SK-N-SH (cell line): Measurements from ENCODE around the gene NSRP1. TPM values are rescaled to one million over a fixed set of nuclear protein-coding genes. Genes with fewer than 3 reads are reported as not detected.

Experiments used
- CTCF ChIA-PET: fragments of 300-600, 350-600 bp; formaldehyde crosslinking; extraction: SDS; loops from one replicate; lab custom pipeline; 2021; lab: Yijun Ruan, JAX
- POLR2A ChIA-PET: fragments of 350-600 bp; sonication (Branson Sonifier 250); formaldehyde crosslinking; extraction: SDS; loops from one replicate; lab custom pipeline; 2020; ENCODE audit warnings: antibody characterized with exemption, inconsistent platforms; lab: Yijun Ruan, JAX
- DNase-seq: peaks from one replicate; pipeline ENCODE4 v3.0.0; 2012
- H2AFZ ChIP-seq: fragments of 200-600 bp; sonication (generic); 2 replicates; pipeline ENCODE4 v1.8.1; 2016; ENCODE audit warnings: antibody characterized with exemption, mild to moderate bottlenecking, low read depth
- H3F3A ChIP-seq: fragments of 200-600 bp; sonication (generic); replicated peaks from 2 replicates; pipeline ENCODE3; 2016; ENCODE audit warnings: antibody characterized with exemption, mild to moderate bottlenecking; ENCODE audit not compliant: insufficient read depth
- H3K27ac ChIP-seq, 2 experiments: fragments of 200-500 bp in 1 of 2; fragments of 200-600 bp in 1 of 2; sonication (Bioruptor generic) in 1 of 2; sonication (generic), shearing (Covaris generic) in 1 of 2; 2 replicates each; pipeline versions ENCODE4 v1.5.1 to v1.6.1; 2014 to 2016; ENCODE audit warnings: low read depth in 2 of 2, inconsistent platforms in 1 of 2, low read length in 1 of 2, mild to moderate bottlenecking in 1 of 2, mixed read lengths in 1 of 2
- H3K27me3 ChIP-seq: fragments of 200-600 bp; sonication (generic), shearing (Covaris generic); 2 replicates; pipeline ENCODE4 v1.6.1; 2016; ENCODE audit warnings: mixed run types; ENCODE audit not compliant: insufficient read depth
- H3K36me3 ChIP-seq, 2 experiments: fragments of 200-500 bp in 1 of 2; fragments of 200-600 bp in 1 of 2; sonication (Bioruptor generic) in 1 of 2; sonication (generic) in 1 of 2; replicated peaks in 1 of 2; 2 replicates each; pipeline versions ENCODE3 to v1.5.1; 2014 to 2016; ENCODE audit warnings: low read length in 1 of 2, mild to moderate bottlenecking in 1 of 2; ENCODE audit not compliant: insufficient read depth in 2 of 2, control insufficient read depth in 1 of 2
- H3K4me1 ChIP-seq, 2 experiments: fragments of 200-500 bp in 1 of 2; fragments of 200-600 bp in 1 of 2; sonication (Bioruptor generic) in 1 of 2; sonication (generic), shearing (Covaris generic) in 1 of 2; 2 replicates each; pipeline versions ENCODE4 v1.5.1 to v1.6.1; 2014 to 2016; ENCODE audit warnings: low read depth in 1 of 2, low read length in 1 of 2, mixed run types in 1 of 2; ENCODE audit not compliant: insufficient read depth in 2 of 2, control insufficient read depth in 1 of 2
- H3K4me2 ChIP-seq: fragments of 200-600 bp; sonication (generic), shearing (Covaris generic); 2 replicates; pipeline ENCODE4 v1.6.1; 2017; ENCODE audit warnings: mixed run types
- H3K4me3 ChIP-seq, 2 experiments: fragments of 200-500 bp in 1 of 2; fragments of 200-600 bp in 1 of 2; sonication (Bioruptor generic) in 1 of 2; sonication (generic), shearing (Covaris generic) in 1 of 2; 2 replicates each; pipeline versions ENCODE4 v1.5.1 to v1.8.1; 2014 to 2016; ENCODE audit warnings: low read depth in 2 of 2, inconsistent platforms in 1 of 2, low read length in 1 of 2, mild to moderate bottlenecking in 1 of 2, mixed read lengths in 1 of 2, moderate library complexity in 1 of 2
- H3K79me2 ChIP-seq: fragments of 200-600 bp; sonication (generic); 2 replicates; pipeline ENCODE4 v1.8.1; 2017; ENCODE audit warnings: mild to moderate bottlenecking; ENCODE audit not compliant: insufficient read depth
- H3K9ac ChIP-seq: fragments of 200-600 bp; sonication (generic); 2 replicates; pipeline ENCODE4 v1.6.1; 2017; ENCODE audit warnings: mixed run types
- H3K9me2 ChIP-seq: fragments of 200-600 bp; sonication (generic); 2 replicates; pipeline ENCODE4 v1.6.1; 2017; ENCODE audit warnings: mixed run types
- H3K9me3 ChIP-seq: fragments of 200-600 bp; sonication (generic); 2 replicates; pipeline ENCODE4 v1.6.1; 2017; ENCODE audit warnings: mixed run types, mild to moderate bottlenecking, moderate library complexity
- H4K20me1 ChIP-seq: fragments of 200-600 bp; sonication (generic); 2 replicates; pipeline ENCODE4 v1.6.1; 2017; ENCODE audit warnings: mild to moderate bottlenecking, mixed run types; ENCODE audit not compliant: insufficient read depth
- FOXJ3 ChIP-seq: sonication (generic); formaldehyde crosslinking; IDR thresholded peaks from 2 replicates; pipeline ENCODE4 v1.5.1; 2020; ENCODE audit warnings: mild to moderate bottlenecking, missing genetic modification reagents
- GABPA ChIP-seq: IDR thresholded peaks from 2 replicates; pipeline ENCODE4 v1.4.0; 2012; ENCODE audit warnings: low read depth, mild to moderate bottlenecking
- IRF3 ChIP-seq: fragments of 150-350 bp; IDR thresholded peaks from 2 replicates; pipeline ENCODE4 v1.6.1; 2016; ENCODE audit warnings: mild to moderate bottlenecking, low read depth, low read length
- NFIC ChIP-seq: IDR thresholded peaks from 2 replicates; pipeline ENCODE4 v1.4.0; 2012; ENCODE audit warnings: borderline replicate concordance
- NRF1 ChIP-seq: IDR thresholded peaks from 2 replicates; pipeline ENCODE4 v1.6.1; 2012; ENCODE audit warnings: low read depth, mild to moderate bottlenecking, low read length
- PBX3 ChIP-seq: IDR thresholded peaks from 2 replicates; pipeline ENCODE4; 2012
- REST ChIP-seq: IDR thresholded peaks from 2 replicates; pipeline ENCODE4 v1.6.1; 2012; ENCODE audit warnings: mild to moderate bottlenecking, low read depth, low read length, moderate library complexity
- RFX5 ChIP-seq: IDR thresholded peaks from 2 replicates; pipeline ENCODE4 v1.6.1; 2012; ENCODE audit warnings: mild to moderate bottlenecking, improper control_type of control experiment, low read length
- SIN3A ChIP-seq: IDR thresholded peaks from 2 replicates; pipeline ENCODE4 v1.6.1; 2012; ENCODE audit warnings: low read depth, mild to moderate bottlenecking, low read length, moderate library complexity, borderline replicate concordance
- TCF12 ChIP-seq: IDR thresholded peaks from 2 replicates; pipeline ENCODE4 v1.4.0; 2012
- USF2 ChIP-seq: fragments of 150-350 bp; IDR thresholded peaks from 2 replicates; pipeline ENCODE4 v1.6.1; 2017; ENCODE audit warnings: antibody characterized with exemption, low read length, low read depth, borderline replicate concordance
- YY1 ChIP-seq: IDR thresholded peaks from 2 replicates; pipeline ENCODE4 v1.4.0; 2012; ENCODE audit warnings: low read depth, mild to moderate bottlenecking
- WGBS: methylation state at CpG from one replicate; pipeline ENCODE4 v1.1.6; 2017; ENCODE audit warnings: low lambda C conversion rate; 5-methylcytosine and 5-hydroxymethylcytosine counted together
- polyA plus RNA-seq, 3 experiments: library from polyadenylated mRNA; depleted of rRNA; stranded (reverse); fragments of >200 nt; gene quantifications; 2 replicates each; pipeline ENCODE4 v1.2.3, GENCODE V29; 2012

The NSRP1 gene
- polyA plus RNA-seq, 1 of the 3 experiments (the other 2 are of a cell fraction) = 10.8 TPM

- no peaks in the 10 kb centered on the region for H3K9me3 ChIP-seq
- no peak overlapping the region for H3K4me2 ChIP-seq
- no peak overlapping the region for H3K9ac ChIP-seq
- H3K4me3 ChIP-seq = no peak overlapping the region
- no peak for TF ChIP-seq NFIC
- TF ChIP-seq FOXJ3 (CRISPR knock-in tag) = no peak
- no peak for TF ChIP-seq PBX3
- TF ChIP-seq SIN3A = no peak
- no peak for TF ChIP-seq NRF1
- no peak for TF ChIP-seq IRF3
- TF ChIP-seq RFX5 = no peak
- TF ChIP-seq YY1 = no peak
- TF ChIP-seq REST = no peak
- TF ChIP-seq TCF12 = no peak
- TF ChIP-seq USF2 = no peak
- TF ChIP-seq GABPA = no peak
- no peaks in the 10 kb centered on the region for H4K20me1 ChIP-seq
- H3K27ac ChIP-seq = no peak overlapping the region
- 85% methylated on average over 2 of the region's 2 CpGs for WGBS
- ChIA-PET CTCF (interaction anchor here (0.8 to 1.3 kb wide), 3 partner anchors 45 to 146 kb away, joined by 3 to 4 read pairs (median 3); no protein-coding TSS in a partner anchor), POLR2A (no interaction called here)
- no peaks in the 10 kb centered on the region for H3K4me1 ChIP-seq
- no peaks in the 10 kb centered on the region for H3K27me3 ChIP-seq
- DNase-seq = no peak
- no peaks in the 10 kb centered on the region for H3K9me2 ChIP-seq
- H3K36me3 ChIP-seq = peaks cover 7 to 19% of the 10 kb centered on the region in 2 experiments
- H2AFZ ChIP-seq = no peak overlapping the region
- H3F3A ChIP-seq = peaks cover 10% of the 10 kb centered on the region
- no peaks in the 10 kb centered on the region for H3K79me2 ChIP-seq
Measured at GRCh38 chr17:30191072-30191471, 74.5 kb downstream of the NSRP1 start.
